GDM1 (cell line): Measurements from ENCODE around the gene TAB2.

Experiments used
- DNase-seq: peaks from one replicate; lab custom pipeline; 2025; lab: John Stamatoyannopoulos, UW

Gene TAB2

GRCh38 chr6:149372062-149372461 is 54.5 kb downstream of the TAB2 start:
- DNase-seq: no peak

DNA sequence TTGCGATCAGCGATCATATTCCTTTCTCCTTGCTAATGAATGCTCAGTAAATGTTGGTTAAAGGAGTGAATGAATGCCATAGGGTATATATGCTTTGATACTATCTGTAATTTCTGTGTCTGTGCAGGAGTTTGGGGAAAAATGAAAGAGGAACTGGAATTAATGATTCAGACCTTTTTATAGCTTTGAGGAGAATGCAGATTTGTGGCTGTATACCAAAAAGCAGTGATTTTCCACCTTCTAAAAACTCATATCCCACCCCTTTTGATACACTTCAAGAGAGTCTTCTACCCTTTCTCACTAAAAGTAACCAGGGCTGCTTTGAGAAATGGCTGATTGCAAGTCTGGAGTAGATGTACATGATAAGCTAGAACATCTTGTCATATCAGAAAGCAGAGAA is 56.0 kb downstream of the TAB2 start:
- no peak for DNase-seq

GRCh38 chr6:149379977-149380376 is 62.5 kb downstream of the TAB2 start:
- no peak for DNase-seq

DNA sequence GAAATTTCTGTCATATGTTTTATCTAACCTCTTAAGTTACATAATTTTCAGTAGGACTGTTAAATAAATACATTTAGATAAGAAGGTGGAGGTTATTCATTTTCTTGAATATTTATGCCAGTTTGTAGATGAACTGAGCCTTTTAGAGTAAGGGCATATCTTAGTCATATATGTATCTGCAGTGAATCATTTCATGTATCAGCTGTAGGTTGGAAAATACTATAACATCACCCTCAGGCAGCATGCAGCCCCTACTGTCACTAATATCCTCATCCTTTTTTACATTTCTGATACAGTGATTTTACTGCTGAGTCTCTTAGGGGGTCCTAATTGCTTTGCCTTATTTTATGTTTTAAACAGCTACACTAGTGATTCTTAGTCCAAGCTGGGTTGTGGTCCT is 63.0 kb downstream of the TAB2 start:
- DNase-seq: no peak

- DNase-seq: no peak
These were observed 65.9 kb downstream of the TAB2 start for GRCh38 chr6:149383371-149383770.

- DNase-seq: no peak
These were observed 67.0 kb downstream of the TAB2 start for GRCh38 chr6:149384464-149384863.

GRCh38 chr6:149385998-149386646 is 68.6 kb downstream of the TAB2 start:
- DNase-seq: no peak

DNA sequence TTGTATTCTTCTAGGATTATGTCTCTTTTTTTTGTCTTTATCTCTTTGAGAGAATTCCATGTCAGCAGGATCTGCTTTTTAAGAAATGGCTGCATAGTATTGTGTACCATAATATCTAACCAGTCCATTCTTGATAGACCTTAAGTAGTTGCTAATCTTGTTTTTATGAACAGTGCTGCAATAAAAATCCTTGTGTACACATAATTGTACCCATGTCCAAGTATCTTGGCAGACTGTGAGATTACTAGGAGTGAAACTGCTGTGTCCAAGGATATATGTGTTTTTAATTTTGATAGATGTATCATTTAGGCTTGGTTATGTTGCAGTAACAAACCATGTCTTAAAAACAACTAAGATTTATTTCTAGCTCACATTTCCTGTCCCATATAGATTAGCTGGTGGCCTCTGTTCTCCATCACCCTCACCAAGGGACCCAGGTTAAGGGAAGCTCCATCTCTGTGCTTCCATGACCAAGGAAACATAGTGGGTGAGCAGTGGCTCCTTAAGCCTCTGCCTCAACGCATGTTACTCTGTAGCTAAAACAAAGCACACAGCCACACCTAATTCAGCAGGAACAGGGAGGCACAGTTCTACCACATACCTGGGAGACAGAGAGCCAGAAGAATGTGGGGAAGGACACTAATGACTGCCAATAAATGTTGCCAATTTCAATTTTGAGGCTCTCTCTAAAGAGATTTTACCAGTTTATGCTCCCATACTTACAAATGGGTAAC is 70.4 kb downstream of the TAB2 start:
- no peak for DNase-seq

DNA sequence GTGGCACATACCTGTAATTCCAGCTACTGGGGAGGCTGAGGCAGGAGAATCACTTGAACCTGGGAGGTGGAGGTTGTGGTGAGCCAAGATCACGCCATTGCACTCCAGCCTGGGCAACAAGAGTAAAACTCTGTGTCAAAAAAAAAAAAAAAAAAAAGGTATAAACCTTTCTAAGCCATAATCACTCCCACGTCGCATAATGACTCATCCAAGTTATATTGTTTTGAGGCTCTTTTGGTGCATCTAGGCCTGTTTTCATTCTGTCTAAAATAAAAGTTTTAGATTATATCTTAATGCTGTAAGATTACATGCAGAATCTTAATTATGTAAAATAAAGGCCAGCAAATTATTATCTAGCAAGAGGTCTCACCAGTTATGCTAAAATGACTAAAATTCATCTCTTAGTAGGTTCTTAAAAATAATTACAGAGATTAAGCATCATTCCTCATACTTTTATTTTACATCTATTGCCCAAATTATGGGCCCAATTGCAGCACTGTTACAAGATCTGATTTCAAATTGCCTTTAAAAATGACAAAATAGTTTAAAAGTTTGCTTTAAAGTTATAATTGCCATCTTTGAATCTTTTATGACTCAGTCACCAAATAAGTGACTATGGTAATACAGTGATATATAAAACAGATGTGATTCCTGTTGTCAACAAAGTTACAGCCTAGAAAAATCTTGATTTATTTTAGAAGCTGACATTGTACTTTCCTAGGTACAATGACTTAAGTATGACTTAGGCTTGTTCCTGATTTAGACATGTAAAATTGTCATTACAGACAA is 72.2 kb downstream of the TAB2 start:
- no peak for DNase-seq

- no peak for DNase-seq
These were observed 74.6 kb downstream of the TAB2 start for GRCh38 chr6:149392093-149392492.

- no peak for DNase-seq
These were observed 75.0 kb downstream of the TAB2 start for GRCh38 chr6:149392535-149392934.

DNA sequence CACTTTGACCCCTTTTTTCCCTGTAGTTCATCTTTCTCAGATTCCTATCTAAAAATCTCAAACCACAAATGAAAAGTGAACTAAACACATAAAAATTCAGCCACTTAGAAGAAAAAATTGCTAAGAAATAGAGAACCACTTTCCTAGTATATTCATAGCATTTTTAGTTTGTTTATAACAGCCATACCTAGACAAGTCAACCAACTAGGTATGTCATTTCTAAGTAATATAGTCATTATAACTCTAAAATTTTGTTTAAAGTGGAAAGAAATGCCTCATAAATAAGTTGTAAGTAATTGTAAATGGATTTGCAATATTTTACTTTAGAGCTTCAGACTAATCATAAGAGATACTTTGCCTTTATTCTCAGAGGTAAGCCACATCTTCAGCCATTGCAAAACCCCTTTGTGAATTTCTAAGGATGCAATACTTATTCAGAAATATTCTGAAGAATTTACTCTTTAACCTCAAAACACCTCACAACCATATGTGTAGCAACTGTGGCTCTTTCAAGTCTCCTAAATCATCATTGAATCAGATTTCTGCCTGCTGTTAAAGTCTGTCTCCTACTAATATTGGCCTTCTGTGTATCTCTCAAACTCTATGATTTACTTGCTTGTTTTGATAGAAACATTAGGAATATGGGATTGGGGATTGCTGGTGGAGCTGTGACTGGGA is 75.6 kb downstream of the TAB2 start:
- DNase-seq: no peak

DNA sequence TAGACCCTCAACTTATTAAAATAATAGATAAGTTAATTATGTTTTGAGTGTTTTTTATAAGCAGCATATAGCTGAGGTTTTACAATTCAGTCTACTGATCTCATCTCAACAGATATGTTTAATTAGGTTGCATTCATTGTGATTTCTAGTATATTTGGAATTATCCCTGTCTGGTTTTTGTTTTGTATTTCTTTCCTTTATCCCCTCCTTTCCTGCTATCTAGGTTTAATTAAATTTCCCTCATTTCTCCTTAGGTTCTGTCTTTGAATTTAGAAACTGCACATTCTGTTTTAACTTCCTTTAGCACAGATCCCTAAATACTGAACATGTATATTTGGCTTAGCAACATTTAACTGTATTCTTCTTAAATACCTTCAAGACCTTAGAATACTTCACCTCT is 77.7 kb downstream of the TAB2 start:
- no peak for DNase-seq

GRCh38 chr6:149397384-149397783 is 79.9 kb downstream of the TAB2 start:
- no peak for DNase-seq

DNA sequence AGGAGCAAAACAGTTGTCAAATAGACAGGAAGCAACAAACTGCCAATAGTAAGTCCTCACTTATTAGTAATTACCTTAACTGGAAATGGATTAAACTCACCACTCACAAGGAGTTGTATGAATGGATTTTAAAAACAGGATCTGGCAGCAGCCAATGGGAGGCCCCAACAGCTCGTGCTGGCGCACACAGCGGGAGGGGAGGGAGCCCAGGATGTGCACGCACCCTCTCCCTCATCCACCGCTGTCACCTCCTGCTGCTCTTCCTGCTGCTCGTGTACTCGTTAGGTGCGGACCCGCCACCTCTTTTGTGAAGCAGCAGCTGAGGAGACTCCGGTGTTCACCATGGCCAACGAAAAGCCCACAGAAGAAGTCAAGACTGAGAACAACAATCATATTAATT is 82.5 kb downstream of the TAB2 start, which contains the start of gene SUMO4:
Gene SUMO4 (plus strand): TSS at position 213 of the 400 bp plus-strand sequence. CDS start 130 bp downstream, at position 343.
- DNase-seq: no peak

- no peak for DNase-seq
These were observed 86.0 kb downstream of the TAB2 start for GRCh38 chr6:149403534-149403933.

- no peak for DNase-seq
These were observed 88.6 kb downstream of the TAB2 start for GRCh38 chr6:149405823-149406765.

DNA sequence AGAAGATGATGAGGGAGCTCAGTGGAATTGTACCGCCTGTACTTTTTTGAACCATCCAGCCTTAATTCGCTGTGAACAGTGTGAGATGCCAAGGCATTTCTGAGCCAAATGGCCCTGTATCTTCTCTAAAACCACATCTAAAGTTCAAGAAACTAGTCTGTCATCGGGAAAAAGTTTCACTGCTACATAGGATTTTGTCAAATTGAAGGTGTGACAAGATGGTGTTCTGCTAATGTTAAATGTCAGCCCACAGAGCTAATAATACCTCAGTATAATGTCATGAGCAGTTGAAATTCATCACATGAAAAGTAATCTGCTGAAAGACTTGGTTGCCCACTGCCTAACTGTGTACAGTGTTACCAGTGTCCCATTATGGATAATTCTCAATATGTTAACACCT is 92.1 kb downstream of the TAB2 start:
- no peak for DNase-seq

DNA sequence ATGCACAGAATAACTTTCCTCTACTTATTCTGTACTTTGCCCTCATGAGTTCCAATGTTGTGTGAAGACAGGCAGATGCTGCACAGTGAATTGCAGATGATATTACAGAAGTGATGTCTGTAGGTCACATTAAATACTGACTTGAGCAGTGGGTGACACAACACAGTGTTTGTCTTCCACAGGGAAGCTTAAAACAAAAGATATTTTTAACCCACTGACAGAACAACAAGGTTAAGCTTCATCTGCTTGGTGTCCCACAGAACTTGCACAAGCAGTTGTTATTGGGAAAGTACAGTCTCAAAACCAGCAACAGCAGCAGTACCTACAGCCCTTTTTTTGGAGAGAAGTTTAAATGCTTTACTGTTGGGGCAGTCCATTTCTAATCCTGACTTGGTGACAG is 93.0 kb downstream of the TAB2 start:
- no peak for DNase-seq

DNA sequence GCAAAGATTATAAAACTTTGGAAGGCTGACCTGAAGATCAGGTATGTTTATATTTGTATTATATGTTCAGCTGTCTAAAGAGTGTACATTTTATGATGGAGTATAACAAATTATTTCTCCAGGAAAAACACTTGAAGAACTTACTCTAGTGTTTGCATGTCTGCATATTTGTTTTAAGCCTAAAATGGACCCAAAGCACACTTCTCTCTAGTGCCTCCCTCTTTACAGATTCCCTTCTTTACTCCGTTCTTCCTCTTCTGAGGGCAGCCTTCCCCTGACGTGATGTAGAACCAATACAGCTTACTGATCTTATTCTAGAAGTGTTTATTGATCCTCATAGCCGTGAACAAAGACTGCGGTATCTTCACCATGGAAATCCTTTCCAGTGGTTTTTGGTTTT is 96.5 kb downstream of the TAB2 start:
- no peak for DNase-seq

DNA sequence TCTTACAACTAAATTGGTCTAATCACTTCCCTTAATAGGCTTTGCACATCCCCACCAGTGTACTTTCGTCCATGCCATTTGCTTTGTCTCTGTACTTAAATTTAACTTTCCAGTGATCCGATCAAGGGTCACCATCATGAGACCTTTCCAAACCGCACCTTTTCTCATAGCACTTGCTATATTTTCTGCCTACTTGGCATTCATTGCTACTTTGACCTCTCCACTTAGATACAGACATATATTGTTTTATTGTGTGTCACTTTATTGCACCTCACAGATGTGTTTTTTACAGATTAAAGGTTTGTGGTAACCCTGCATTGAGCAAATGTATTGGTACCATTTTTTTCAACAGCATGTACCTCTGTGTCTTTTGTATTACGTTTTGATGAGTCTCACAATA is 97.3 kb downstream of the TAB2 start:
- no peak for DNase-seq
